KMS-11 (cell line): ENCODE data around the gene RARB.

Experiments
- H2AFZ ChIP-seq: fragments of 200-600 bp; sonication (generic); 2 replicates; pipeline ENCODE4 v1.6.1; 2016; ENCODE audit warnings: antibody characterized with exemption, mixed run types, low read depth
- H3K27ac ChIP-seq: fragments of 200-600 bp; sonication (generic); 2 replicates; pipeline ENCODE4 v1.6.1; 2016; ENCODE audit warnings: mild to moderate bottlenecking, mixed run types
- H3K27me3 ChIP-seq: fragments of 200-600 bp; sonication (generic); 2 replicates; pipeline ENCODE4 v1.6.1; 2017; ENCODE audit warnings: mild to moderate bottlenecking, low read depth, mixed run types, moderate library complexity; ENCODE audit not compliant: insufficient read depth
- H3K36me3 ChIP-seq: fragments of 200-600 bp; sonication (generic); 2 replicates; pipeline ENCODE4 v1.6.1; 2017; ENCODE audit warnings: mild to moderate bottlenecking, mixed run types; ENCODE audit not compliant: insufficient read depth
- H3K4me1 ChIP-seq: fragments of 200-600 bp; sonication (generic); 2 replicates; pipeline ENCODE4 v1.6.1; 2016; ENCODE audit warnings: mild to moderate bottlenecking, low read depth, mixed run types; ENCODE audit not compliant: poor library complexity, severe bottlenecking
- H3K4me2 ChIP-seq: fragments of 200-600 bp; sonication (generic); 2 replicates; pipeline ENCODE4 v1.7.0; 2016; ENCODE audit warnings: mild to moderate bottlenecking, mixed run types
- H3K4me3 ChIP-seq: fragments of 200-600 bp; sonication (generic); IDR thresholded peaks from 2 replicates; pipeline ENCODE4 v1.6.1; 2017; ENCODE audit warnings: low read depth, low read length, mixed read lengths; ENCODE audit not compliant: insufficient read depth
- H3K79me2 ChIP-seq: fragments of 200-600 bp; sonication (generic); 2 replicates; pipeline ENCODE4 v1.6.1; 2016; ENCODE audit warnings: low read depth, mixed run types; ENCODE audit not compliant: insufficient read depth
- H3K9ac ChIP-seq: fragments of 200-600 bp; sonication (generic); 2 replicates; pipeline ENCODE4 v1.6.1; 2016; ENCODE audit warnings: mild to moderate bottlenecking, mixed run types
- H4K20me1 ChIP-seq: fragments of 200-600 bp; sonication (generic); 2 replicates; pipeline ENCODE4 v1.6.1; 2016; ENCODE audit warnings: mild to moderate bottlenecking, mixed run types; ENCODE audit not compliant: insufficient read depth
- CTCF ChIP-seq: fragments of 200-600 bp; sonication (generic); conservative IDR thresholded peaks from 2 replicates; pipeline ENCODE4 v1.6.1; 2017; ENCODE audit warnings: low read depth, mild to moderate bottlenecking, antibody characterized with exemption, low read length, moderate library complexity, mixed read lengths

RARB gene

GRCh38 chr3:25576831-25577454, 148.9 kb downstream of the RARB start:
- Histone ChIP-seq H3K9ac (no peak overlapping the region), H3K4me3 (no peak overlapping the region), H3K27ac (no peak overlapping the region), H3K4me2 (no peak overlapping the region), H3K79me2 (no peaks in the 10 kb centered on the region), H2AFZ (no peak overlapping the region), H3K36me3 (no peaks in the 10 kb centered on the region), H4K20me1 (no peaks in the 10 kb centered on the region), H3K27me3 (no peaks in the 10 kb centered on the region), H3K4me1 (no peaks in the 10 kb centered on the region)
- TF ChIP-seq CTCF = no peak

- H3K4me2 ChIP-seq = no peak overlapping the region
- no peaks in the 10 kb centered on the region for H3K27me3 ChIP-seq
- no peak overlapping the region for H3K9ac ChIP-seq
- H4K20me1 ChIP-seq = no peaks in the 10 kb centered on the region
- H2AFZ ChIP-seq = no peak overlapping the region
- H3K36me3 ChIP-seq = no peaks in the 10 kb centered on the region
- H3K4me1 ChIP-seq = no peaks in the 10 kb centered on the region
- TF ChIP-seq CTCF = no peak
- no peaks in the 10 kb centered on the region for H3K79me2 ChIP-seq
- no peak overlapping the region for H3K27ac ChIP-seq
- H3K4me3 ChIP-seq = no peak overlapping the region
Observed at GRCh38 chr3:25578059-25578458, 150.0 kb downstream of the RARB start.

- Histone ChIP-seq H3K9ac (no peak overlapping the region), H3K4me1 (no peaks in the 10 kb centered on the region), H3K27me3 (no peaks in the 10 kb centered on the region), H3K27ac (no peak overlapping the region), H3K79me2 (no peaks in the 10 kb centered on the region), H2AFZ (no peak overlapping the region), H3K4me3 (no peak overlapping the region), H3K36me3 (no peaks in the 10 kb centered on the region), H3K4me2 (no peak overlapping the region), H4K20me1 (no peaks in the 10 kb centered on the region)
- TF ChIP-seq CTCF = no peak
Observed at GRCh38 chr3:25580534-25580933, 152.5 kb downstream of the RARB start.

- H3K27me3 ChIP-seq = no peaks in the 10 kb centered on the region
- no peaks in the 10 kb centered on the region for H3K4me1 ChIP-seq
- no peaks in the 10 kb centered on the region for H3K36me3 ChIP-seq
- no peak for TF ChIP-seq CTCF
- no peak overlapping the region for H3K27ac ChIP-seq
- no peak overlapping the region for H2AFZ ChIP-seq
- no peaks in the 10 kb centered on the region for H4K20me1 ChIP-seq
- no peak overlapping the region for H3K4me3 ChIP-seq
- no peaks in the 10 kb centered on the region for H3K79me2 ChIP-seq
- H3K9ac ChIP-seq = no peak overlapping the region
- H3K4me2 ChIP-seq = no peak overlapping the region
Observed at GRCh38 chr3:25581335-25581734, 153.3 kb downstream of the RARB start.
